Body of pancreas (tissue), 4 donors: ENCODE data around the gene C8G. TPM values are rescaled to one million over a fixed set of nuclear protein-coding genes. Genes with fewer than 3 reads are reported as not detected.

Source experiments
- ATAC-seq: fragments of 150-250 bp; one replicate; pipeline ENCODE4 v1.9.1; 2016
- DNase-seq, 4 donors: peaks; one replicate each; pipeline ENCODE4 v3.0.0-alpha.2; 2019
- H3K27ac ChIP-seq, 4 donors: fragments of 200-600 bp; sonication (generic); 1 replicate in 3 of 4; 2 replicates in 1 of 4; pipeline versions ENCODE4 v1.5.1 to v1.6.1; 2016 to 2019; ENCODE audit warnings: mild to moderate bottlenecking in 1 of 4, mixed read lengths in 1 of 4, moderate library complexity in 1 of 4
- H3K27me3 ChIP-seq, 2 donors: fragments of 200-600 bp; sonication (generic); one replicate each; pipeline ENCODE4 v1.6.0; 2016; ENCODE audit warnings: mild to moderate bottlenecking in 1 of 2
- H3K36me3 ChIP-seq, 2 donors: fragments of 200-600 bp; sonication (generic); replicated peaks in 1 of 2; 2 replicates each; pipeline ENCODE4 v1.5.1; 2016; ENCODE audit warnings: low read depth in 2 of 2; ENCODE audit not compliant: insufficient read depth in 1 of 2
- H3K4me1 ChIP-seq: fragments of 200-600 bp; sonication (generic); one replicate; pipeline ENCODE4 v1.6.0; 2016
- H3K4me3 ChIP-seq, 2 donors: fragments of 200-600 bp; sonication (generic); 1 replicate in 1 of 2; 2 replicates in 1 of 2; pipeline ENCODE4 v1.5.1; 2016 to 2019
- H3K9me3 ChIP-seq, 3 donors: fragments of 200-600 bp; sonication (generic); 1 replicate in 2 of 3; 2 replicates in 1 of 3; pipeline ENCODE4 v1.5.1; 2016
- POLR2A ChIP-seq, 3 donors: fragments of 450-650 bp; IDR thresholded peaks; one replicate each; pipeline ENCODE4 v1.6.1; 2016; ENCODE audit warnings: antibody characterized with exemption in 3 of 3, mild to moderate bottlenecking in 2 of 3
- WGBS, 2 donors: methylation state at CpG; one replicate each; pipeline ENCODE4 v1.1.5; 2017; 5-methylcytosine and 5-hydroxymethylcytosine counted together
- intact Hi-C: fragments of 100-400 bp; cut with DNase I; formaldehyde crosslinking; loops from one replicate; pipeline ENCODE4 v1.15.1; 2023
- total RNA-seq, 2 donors: library from RNA; depleted of rRNA; stranded (reverse); fragments of >200 nt; gene quantifications; one replicate each; pipeline ENCODE4 v1.1.0, GENCODE V29; 2016
- TF ChIP-seq, protein P1 (sequence below), 7 experiments: fragments of 450-650 bp in 4 of 7; fragments of 200-600 bp in 3 of 7; sonication (generic) in 3 of 7; IDR thresholded peaks; one replicate each; pipeline ENCODE4 v1.5.1; 2016 to 2019; ENCODE audit warnings: antibody characterized with exemption in 7 of 7

The C8G gene
- total RNA-seq, 2 donors from 2014 or later, result not detected

DNA sequence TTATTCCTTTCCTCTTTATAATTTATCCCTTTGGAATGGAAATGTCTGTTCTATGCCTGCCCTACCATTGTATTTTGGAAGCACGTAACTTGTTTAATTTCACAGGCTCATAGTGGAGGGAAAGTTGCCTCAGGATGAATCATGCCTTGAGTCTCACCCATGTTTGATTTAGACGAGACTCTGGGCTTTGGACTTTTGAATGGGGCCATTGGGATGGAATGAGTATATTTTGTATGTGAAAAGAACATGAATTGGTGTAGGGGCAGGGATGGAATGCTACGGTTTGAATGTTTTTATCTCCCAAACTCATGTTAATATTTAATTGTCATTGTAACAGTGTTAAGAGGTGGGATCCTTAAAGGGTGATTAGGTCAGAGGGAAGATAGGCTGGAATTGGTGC, 10.8 kb upstream of the C8G start:
- no peak for DNase-seq
- WGBS, 2 donors, result 80 to 89% methylated on average over 3 of the region's 3 CpGs
- H3K4me1 ChIP-seq, result no peaks in the 10 kb centered on the region
- no peak for ATAC-seq
- H3K9me3 ChIP-seq, result no peaks in the 10 kb centered on the region
- no peaks in the 10 kb centered on the region for H3K36me3 ChIP-seq
- H3K27me3 ChIP-seq, result no peaks in the 10 kb centered on the region
- H3K27ac ChIP-seq, result no peak overlapping the region
- no peak overlapping the region for H3K4me3 ChIP-seq
- intact Hi-C loops, result no loop called here
- no peak for TF ChIP-seq POLR2A (IDR thresholded peaks at IDR 0.05)
- TF ChIP-seq, protein P1, sequence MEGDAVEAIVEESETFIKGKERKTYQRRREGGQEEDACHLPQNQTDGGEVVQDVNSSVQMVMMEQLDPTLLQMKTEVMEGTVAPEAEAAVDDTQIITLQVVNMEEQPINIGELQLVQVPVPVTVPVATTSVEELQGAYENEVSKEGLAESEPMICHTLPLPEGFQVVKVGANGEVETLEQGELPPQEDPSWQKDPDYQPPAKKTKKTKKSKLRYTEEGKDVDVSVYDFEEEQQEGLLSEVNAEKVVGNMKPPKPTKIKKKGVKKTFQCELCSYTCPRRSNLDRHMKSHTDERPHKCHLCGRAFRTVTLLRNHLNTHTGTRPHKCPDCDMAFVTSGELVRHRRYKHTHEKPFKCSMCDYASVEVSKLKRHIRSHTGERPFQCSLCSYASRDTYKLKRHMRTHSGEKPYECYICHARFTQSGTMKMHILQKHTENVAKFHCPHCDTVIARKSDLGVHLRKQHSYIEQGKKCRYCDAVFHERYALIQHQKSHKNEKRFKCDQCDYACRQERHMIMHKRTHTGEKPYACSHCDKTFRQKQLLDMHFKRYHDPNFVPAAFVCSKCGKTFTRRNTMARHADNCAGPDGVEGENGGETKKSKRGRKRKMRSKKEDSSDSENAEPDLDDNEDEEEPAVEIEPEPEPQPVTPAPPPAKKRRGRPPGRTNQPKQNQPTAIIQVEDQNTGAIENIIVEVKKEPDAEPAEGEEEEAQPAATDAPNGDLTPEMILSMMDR (IDR thresholded peaks at IDR 0.05), result no peak

DNA sequence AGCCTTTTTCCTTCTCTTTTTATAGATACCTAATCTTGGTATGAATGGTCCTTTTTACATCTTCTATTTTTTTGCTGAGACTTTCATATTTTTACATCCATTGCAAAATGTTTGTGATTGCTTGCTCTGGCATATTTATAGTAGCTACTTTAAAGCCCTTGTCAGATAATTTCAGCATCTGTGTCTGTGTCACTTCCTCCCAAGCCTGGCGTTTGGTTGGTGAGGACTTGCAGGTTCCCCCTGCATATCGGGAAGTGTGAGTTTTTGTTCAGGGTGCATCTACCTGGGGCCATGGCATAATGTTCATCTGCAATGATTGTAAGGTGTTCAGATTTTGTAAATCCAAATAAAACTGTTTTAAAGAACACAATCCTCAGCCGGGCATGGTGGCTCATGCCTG, 9.4 kb upstream of the C8G start:
- Histone ChIP-seq H3K27ac (no peak overlapping the region), H3K36me3 (peaks cover 6% of the 10 kb centered on the region in 2 donors), H3K27me3 (no peaks in the 10 kb centered on the region), H3K4me3 (no peak overlapping the region), H3K9me3 (no peaks in the 10 kb centered on the region), H3K4me1 (no peaks in the 10 kb centered on the region)
- TF ChIP-seq, protein P1 (IDR thresholded peaks at IDR 0.05), result no peak
- TF ChIP-seq POLR2A (IDR thresholded peaks at IDR 0.05), result no peak
- ATAC-seq (no peak), DNase-seq (no peak)
- intact Hi-C loops, result no loop called here
- 78 to 85% methylated on average over 3 of the region's 3 CpGs for WGBS, 2 donors

DNA sequence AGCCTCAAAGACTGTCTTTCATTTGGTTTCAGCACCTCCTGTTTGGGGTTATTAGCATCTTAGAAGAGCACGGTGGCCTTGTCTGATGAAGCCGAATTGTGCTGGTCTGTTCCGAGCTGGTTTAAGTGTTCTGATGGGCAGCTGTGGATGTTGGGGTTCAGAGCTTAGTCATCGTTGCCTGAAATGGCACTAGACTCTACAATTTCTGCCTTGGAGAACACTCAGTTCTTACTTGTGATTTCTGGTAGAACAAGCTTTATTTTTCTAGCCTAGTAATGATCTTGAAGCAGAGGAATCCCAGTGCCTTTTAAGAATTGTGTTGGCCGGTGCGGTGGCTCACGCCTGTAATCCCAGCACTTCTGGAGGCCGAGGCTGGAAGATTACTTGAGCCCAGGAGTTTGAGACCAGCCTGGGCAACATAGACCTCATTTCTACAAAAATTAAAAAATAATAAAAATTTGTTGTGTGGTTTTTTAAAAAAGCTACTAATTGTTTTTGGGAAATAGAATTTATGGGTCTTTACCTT, 8.3 kb upstream of the C8G start:
- Histone ChIP-seq H3K4me3 (no peak overlapping the region), H3K9me3 (no peaks in the 10 kb centered on the region), H3K27me3 (no peaks in the 10 kb centered on the region), H3K36me3 (peaks cover 14 to 16% of the 10 kb centered on the region in 2 donors), H3K27ac (no peak overlapping the region), H3K4me1 (no peaks in the 10 kb centered on the region)
- TF ChIP-seq, protein P1 (IDR thresholded peaks at IDR 0.05), result no peak
- TF ChIP-seq POLR2A (IDR thresholded peaks at IDR 0.05), result no peak
- ATAC-seq (no peak), DNase-seq (no peak)
- intact Hi-C loops, result no loop called here
- 85 to 89% methylated on average over 8 of the region's 8 CpGs for WGBS, 2 donors

DNA sequence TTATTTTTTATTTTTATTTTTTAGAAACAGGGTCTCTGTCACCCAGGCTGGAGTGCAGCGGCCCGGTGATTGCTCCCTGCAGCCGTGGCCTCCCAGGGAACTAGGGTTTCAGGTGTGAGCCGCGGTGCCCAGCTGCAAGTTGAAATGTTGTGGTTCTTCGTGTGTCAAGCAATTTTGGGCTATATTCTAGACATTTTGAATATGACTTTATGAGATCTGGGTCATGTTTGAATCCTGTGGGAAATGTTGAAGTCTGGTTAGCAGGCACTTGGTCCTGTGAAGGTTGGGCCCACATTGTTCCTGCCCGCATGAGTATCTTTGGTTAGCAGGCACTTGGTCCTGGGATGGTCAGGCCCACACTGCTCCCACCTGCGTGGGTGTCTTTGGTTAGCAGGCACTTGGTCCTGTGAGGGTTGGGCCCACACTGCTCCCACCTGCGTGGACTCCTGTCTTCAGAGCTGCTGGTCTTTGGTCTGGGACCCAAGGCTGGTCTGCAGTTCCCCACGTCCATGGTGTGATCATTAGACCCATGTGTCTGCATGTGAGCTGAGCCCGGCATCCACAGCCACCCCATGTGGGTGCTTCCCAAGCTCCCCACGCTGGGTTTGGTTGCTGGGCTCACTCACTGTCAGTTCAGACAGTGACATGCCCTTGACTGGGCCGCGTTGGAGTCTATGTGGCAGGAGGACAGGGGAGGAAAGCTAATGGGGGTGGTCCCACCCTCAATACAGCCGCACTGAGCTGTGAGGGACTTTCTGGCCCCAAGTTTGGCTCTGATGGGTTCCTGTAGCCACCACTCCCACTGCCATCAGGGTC, 7.6 kb upstream of the C8G start:
- WGBS, 2 donors, result 92 to 93% methylated on average over 9 to 15 of the region's 15 CpGs
- Histone ChIP-seq H3K27ac (no peak overlapping the region), H3K9me3 (no peaks in the 10 kb centered on the region), H3K4me3 (no peak overlapping the region), H3K36me3 (peaks cover 20 to 23% of the 10 kb centered on the region in 2 donors), H3K4me1 (peaks cover 1% of the 10 kb centered on the region), H3K27me3 (no peaks in the 10 kb centered on the region)
- ATAC-seq, result no peak
- no peak for DNase-seq
- TF ChIP-seq POLR2A (IDR thresholded peaks at IDR 0.05), result no peak
- TF ChIP-seq, protein P1 (IDR thresholded peaks at IDR 0.05), result no peak
- intact Hi-C loops, result no loop called here
